ENCODE results near the gene EPB41L2.
A peak's percentile ranks its signal among the peaks of the same experiment; 100 is the strongest.

The EPB41L2 gene

GRCh38 chr6:131001111-131001736, 61.8 kb downstream of the EPB41L2 start:
- Mint-ChIP-seq H3K4me3 (no peak overlapping the region), H3K36me3 (ENCODE audit: low read depth) (no peaks in the 10 kb centered on the region), H3K27me3 (ENCODE audit: low read depth, poor library complexity) (no peaks in the 10 kb centered on the region), H3K27ac (peak overlapping the region; percentile 75), H3K9me3 (no peaks in the 10 kb centered on the region), H3K4me1 (peaks cover 70% of the 10 kb centered on the region)
- no peak for DNase-seq
- TF ChIP-seq, protein P1, sequence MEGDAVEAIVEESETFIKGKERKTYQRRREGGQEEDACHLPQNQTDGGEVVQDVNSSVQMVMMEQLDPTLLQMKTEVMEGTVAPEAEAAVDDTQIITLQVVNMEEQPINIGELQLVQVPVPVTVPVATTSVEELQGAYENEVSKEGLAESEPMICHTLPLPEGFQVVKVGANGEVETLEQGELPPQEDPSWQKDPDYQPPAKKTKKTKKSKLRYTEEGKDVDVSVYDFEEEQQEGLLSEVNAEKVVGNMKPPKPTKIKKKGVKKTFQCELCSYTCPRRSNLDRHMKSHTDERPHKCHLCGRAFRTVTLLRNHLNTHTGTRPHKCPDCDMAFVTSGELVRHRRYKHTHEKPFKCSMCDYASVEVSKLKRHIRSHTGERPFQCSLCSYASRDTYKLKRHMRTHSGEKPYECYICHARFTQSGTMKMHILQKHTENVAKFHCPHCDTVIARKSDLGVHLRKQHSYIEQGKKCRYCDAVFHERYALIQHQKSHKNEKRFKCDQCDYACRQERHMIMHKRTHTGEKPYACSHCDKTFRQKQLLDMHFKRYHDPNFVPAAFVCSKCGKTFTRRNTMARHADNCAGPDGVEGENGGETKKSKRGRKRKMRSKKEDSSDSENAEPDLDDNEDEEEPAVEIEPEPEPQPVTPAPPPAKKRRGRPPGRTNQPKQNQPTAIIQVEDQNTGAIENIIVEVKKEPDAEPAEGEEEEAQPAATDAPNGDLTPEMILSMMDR (IDR thresholded peaks at IDR 0.05), result no peak

DNA sequence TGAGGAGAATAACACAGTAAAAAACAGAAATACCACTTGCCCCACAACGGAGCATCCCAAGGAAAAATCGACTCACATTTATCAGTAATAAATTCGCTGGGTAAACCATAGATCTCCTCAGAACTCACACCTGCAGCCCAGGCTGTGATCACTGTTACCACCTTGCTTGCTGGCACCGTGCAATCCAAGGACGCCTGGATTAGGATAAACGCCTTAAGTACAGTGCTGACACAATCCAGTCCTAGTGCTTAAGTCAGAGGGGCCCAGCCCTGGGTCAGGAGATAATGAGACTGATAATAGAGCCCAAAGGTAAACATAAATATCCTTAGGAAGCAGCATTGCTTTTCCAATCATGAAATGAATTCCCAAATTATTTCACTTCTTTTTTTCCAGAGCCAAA, 62.5 kb downstream of the EPB41L2 start:
- DNase-seq, result no peak
- peaks cover 77% of the 10 kb centered on the region for H3K4me1 Mint-ChIP-seq
- H3K27ac Mint-ChIP-seq, result no peak overlapping the region
- H3K9me3 Mint-ChIP-seq, result peaks cover 4% of the 10 kb centered on the region
- no peaks in the 10 kb centered on the region for H3K27me3 Mint-ChIP-seq (ENCODE audit: low read depth, poor library complexity)
- H3K4me3 Mint-ChIP-seq, result no peak overlapping the region
- peaks cover 4% of the 10 kb centered on the region for H3K36me3 Mint-ChIP-seq (ENCODE audit: low read depth)
- TF ChIP-seq, protein P1 (IDR thresholded peaks at IDR 0.05), result no peak

GRCh38 chr6:130997061-130997753, 65.8 kb downstream of the EPB41L2 start:
- Mint-ChIP-seq H3K9me3 (peaks cover 5% of the 10 kb centered on the region), H3K4me1 (peaks cover 66% of the 10 kb centered on the region), H3K36me3 (ENCODE audit: low read depth) (peaks cover 14% of the 10 kb centered on the region), H3K4me3 (peak overlapping the region; percentile 36), H3K27me3 (ENCODE audit: low read depth, poor library complexity) (no peaks in the 10 kb centered on the region), H3K27ac (peak overlapping the region; percentile 57)
- TF ChIP-seq, protein P1 (IDR thresholded peaks at IDR 0.05), result no peak
- DNase-seq, result no peak

GRCh38 chr6:130996635-130997034, 66.4 kb downstream of the EPB41L2 start:
- Mint-ChIP-seq H3K9me3 (peaks cover 5% of the 10 kb centered on the region), H3K36me3 (ENCODE audit: low read depth) (peaks cover 17% of the 10 kb centered on the region), H3K27ac (no peak overlapping the region), H3K27me3 (ENCODE audit: low read depth, poor library complexity) (no peaks in the 10 kb centered on the region), H3K4me3 (no peak overlapping the region), H3K4me1 (peaks cover 61% of the 10 kb centered on the region)
- no peak for DNase-seq
- TF ChIP-seq, protein P1 (IDR thresholded peaks at IDR 0.05), result no peak

- H3K27me3 Mint-ChIP-seq (ENCODE audit: low read depth, poor library complexity), result no peaks in the 10 kb centered on the region
- no peak for DNase-seq
- peaks cover 5% of the 10 kb centered on the region for H3K9me3 Mint-ChIP-seq
- H3K4me3 Mint-ChIP-seq, result no peak overlapping the region
- H3K4me1 Mint-ChIP-seq, result peaks cover 53% of the 10 kb centered on the region
- H3K36me3 Mint-ChIP-seq (ENCODE audit: low read depth), result peaks cover 23% of the 10 kb centered on the region
- TF ChIP-seq, protein P1 (IDR thresholded peaks at IDR 0.05), result no peak
- H3K27ac Mint-ChIP-seq, result peak overlapping the region; percentile 15
These were observed 67.1 kb downstream of the EPB41L2 start for GRCh38 chr6:130995783-130996447.

Data from nephron progenitor cell (in vitro differentiated cells).